GM19468 (cell line): ENCODE measurements around the gene PRRT1B.
"Not testable (repeated sequence)": the region's sequence is repeated elsewhere in the genome, so short reads cannot be mapped to it uniquely, and the experiment has no call there.

Experiments used
- ATAC-seq: cut with Tn5 transposase; IDR thresholded peaks from one replicate; pipeline ENCODE4 v1.9.1; 2021; ENCODE audit warnings: mild to moderate bottlenecking, moderate library complexity, moderate number of reproducible peaks; ENCODE audit not compliant: unreplicated experiment; ENCODE audit errors: extremely low read depth

The PRRT1B gene

DNA sequence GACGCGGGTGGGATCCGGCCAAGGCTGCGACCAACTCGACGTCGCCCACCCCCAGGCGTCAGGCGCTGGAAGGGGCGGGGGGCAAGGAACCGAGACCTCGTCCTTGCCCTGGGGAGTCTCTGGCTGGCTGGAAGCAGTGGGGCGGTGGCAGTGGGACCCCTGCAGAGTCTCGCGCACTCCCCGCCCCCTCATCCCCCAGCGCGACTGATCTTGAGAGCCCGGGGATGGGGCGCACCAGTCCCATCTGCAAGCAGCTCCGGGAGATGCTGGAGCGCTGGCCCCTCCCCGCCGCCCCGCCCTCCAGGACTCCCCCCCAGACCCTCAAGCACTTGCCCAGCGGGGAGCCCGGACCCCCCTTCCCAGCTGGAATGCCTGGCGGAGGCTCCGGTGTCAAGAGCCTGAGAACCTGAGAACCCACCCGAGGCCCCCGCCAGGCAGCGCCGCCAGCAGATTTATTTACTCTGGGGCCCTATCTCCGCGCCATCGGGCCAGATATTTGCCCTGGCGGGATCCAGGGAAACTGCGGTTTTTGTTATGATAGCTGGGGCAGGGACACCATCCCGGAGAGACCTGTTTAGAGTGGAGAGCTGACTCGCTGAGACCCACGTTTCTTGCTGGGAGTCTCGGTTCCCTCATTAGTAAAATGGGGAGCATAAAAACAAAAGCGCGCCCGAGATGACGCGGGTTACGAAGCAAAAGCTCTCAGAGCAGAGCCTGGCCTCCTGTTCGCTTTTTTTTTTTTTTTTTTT is 1.2 kb downstream of the PRRT1B start:
- no peak for ATAC-seq

DNA sequence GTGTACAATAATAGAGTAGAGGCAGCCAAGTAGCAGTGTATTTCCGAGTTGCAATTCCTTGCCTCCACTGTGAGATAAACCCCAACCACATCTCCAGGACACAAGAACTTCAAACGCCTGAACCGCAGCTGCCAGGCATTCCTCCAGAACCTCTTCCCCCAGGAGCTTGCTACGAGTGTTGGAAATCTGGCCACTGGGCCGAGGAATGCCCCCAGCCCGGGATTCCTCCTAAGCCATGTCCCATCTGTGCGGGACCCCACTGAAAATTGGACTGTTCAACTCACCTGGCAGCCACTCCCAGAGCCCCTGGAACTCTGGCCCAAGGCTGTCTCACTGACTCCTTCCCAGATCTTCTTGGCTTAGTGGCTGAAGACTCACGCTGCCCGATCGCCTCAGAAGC is 3.9 kb downstream of the PRRT1B start:
- not testable (repeated sequence) for ATAC-seq

DNA sequence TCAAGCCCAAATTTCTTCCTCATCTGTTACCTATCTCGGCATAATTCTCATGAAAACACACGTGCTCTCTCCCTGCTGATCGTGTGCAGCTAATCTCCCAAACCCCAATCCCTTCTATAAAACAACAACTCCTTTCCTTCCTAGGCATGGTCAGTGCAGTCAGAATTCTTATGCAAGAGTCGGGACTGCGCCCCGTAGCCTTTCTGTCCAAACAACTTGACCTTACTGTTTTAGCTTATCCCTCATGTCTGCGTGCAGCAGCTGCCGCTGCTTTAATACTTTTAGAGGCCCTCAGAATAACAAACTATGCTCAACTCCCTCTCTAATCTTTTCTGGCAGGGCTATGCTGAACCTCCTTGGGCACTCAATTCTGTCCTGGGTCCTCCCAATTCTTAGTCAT is 5.1 kb downstream of the PRRT1B start:
- ATAC-seq, result not testable (repeated sequence)

DNA sequence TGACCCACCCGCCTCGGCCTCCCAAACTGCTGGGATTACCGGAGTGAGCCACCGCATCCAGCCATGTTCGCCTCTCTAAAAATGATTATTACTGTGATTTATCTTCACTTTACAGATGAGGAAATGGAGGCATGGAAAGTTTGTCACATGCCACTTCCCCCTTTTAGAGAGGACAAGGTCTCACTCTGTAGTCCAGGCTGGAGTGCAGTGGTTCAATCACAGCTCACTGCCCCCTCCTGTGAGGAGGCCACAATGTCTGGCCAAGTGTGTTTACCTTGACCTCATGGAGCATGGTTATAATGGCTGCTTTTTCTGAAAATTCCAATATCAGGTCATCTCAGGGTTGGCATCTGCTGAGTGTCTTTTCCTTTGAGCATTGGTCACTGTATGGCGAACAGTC is 6.7 kb downstream of the PRRT1B start:
- no peak for ATAC-seq

DNA sequence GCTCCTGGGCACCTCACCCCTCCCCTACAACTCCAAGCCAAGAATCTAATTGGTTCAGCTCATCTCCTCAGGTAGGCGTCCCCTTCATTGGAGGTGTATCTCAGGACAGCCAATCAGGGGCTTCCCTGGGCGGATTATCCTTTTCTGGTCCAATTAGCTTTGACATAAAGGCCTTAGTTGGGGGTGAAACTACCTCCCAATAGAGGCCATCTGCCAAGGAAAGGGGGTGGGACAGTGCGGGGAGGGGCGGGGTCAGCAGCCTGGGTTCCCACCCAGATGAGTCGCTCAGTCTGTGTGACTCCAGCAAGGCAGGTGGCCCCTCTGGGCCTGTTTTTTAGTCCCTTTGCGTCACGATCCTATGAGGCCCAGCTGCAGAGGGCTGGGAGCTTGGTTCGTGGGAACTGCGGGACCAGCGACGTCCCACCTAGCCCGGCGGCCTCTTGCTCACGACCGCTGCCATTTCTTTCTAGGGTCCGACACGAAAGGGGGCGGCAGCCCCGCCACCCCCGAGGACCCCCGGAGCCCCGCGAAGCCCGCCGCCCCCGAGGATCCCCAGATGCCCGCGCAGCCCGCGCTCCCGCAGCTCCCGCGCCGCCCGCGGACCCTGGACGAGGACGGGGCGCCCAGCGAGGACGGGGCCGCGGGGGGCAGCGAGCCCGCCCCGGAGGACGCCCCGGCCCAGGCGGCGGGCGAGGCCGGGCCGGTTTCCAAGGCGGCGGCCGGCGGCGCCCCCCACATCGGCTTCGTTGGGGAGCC is 8.9 kb downstream of the PRRT1B start:
- ATAC-seq, result no peak

DNA sequence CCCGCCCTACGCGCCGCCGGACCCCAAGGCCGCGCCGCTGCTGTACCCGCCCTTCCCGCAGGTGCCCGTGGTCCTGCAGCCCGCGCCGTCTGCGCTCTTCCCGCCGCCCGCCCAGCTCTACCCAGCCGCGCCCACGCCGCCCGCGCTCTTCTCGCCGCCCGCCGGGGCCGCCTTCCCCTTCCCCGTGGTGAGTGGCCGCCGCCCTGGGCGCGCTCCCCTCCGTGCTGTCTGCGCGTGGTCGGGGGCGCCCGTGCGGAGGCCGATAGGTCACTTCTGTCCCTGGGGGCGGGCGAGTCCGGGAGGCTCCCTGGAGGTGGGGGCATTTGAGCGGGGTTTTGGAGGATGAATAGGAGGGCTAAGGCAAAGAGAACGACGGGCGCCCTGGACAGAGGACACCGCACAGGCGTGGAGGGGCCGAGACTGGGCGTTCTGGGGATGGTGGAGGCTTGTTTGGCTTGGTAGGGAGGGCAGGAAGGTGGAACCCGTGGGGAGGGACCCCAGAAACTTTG is 9.6 kb downstream of the PRRT1B start:
- ATAC-seq, result no peak

DNA sequence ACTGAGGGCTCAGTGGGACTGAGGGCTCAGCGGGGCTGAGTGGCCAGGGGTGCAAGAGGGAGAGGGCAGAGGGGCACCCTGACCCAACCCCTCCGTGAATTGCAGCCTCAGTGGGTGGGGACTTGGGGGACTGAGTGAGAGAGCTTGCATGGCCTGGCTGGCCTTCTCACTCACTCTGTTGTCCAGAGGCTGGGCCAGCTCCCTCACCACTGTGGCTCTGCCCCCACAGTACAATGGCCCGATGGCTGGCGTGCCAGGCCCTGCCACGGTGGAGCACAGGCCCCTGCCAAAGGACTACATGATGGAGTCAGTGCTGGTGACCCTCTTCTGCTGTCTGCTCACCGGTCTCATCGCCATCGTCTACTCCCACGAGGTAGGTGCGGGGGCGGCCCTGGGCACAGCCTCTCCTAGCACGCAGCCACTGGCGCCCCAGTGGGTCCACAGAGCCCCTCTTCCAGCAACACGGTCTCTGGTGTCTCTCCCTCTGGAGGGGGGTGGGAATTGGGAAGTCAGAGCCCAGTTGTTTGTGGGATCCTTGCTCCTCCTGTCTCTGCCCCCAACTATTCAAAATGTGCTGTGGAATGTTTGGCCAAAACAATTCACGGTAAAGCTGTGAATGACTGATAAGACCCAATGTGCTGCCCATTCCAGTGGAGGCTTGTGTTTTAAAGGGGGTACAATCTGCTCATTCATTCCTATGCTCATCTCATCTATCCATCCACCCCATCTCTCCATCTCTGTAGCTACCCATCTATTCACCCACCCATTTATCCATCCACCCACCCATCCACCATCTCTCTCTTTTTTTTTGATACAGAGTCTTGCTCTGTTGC is 10.7 kb downstream of the PRRT1B start:
- ATAC-seq, result no peak

DNA sequence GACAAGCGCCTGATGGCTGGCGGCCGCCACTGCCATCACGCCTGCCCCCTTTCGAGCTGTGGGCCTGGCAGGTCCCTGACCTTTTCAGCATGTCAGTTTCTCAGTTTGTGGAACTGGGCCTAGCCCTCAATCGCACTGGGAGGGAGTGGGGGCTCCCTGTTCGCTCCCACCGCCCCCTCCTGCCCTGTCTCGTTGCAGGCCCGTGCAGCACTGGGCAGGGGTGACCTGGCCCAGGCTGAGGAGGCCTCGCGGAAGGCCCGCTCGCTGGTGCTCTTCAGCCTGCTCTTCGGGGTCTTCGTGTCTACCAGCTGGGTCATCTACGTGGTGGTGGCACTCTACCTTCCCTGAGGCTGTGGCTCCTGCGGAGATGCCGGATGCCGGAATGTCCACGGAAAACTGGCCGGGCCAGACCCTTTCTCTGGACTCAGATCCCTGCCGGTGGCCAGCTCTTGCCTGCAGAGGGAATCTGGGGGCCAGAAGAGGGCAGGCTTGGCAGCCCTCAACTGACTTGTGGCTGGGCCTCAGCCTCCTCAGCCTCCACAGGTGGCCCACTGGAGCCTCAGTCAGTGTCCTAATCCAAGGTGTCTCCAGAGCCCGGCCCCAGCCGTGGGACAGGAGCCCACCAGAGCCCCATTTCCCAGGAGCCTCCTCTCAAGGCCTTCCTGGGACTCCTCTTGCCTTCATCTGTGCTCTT is 12.7 kb downstream of the PRRT1B start:
- no peak for ATAC-seq

DNA sequence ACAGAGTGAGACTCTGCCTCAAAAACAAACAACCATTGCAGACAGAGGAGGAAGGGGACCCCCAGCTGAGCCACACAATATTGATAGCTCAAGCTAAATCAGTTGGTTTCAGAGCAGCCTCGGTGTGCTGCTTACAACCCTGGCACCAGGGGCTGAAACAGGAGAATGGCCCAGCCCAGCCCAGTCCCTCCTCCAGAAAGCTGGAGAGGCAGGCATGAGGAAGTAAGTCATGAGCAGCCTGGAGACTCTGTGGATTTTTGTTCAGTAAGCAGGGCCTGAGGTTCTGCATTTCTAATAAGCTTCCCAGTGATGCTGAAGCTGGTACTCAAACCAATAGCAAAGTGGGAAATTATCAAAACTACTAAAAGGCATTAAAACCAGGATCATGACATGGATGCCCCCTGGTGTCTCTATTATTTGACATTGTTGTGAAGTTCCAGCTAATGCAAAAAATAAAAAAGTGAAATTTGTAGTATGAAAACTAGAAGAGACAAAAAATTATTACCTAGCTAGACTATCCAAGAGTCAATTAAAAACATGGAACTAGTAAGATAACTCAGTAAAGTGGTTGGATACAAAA is 14.2 kb downstream of the PRRT1B start:
- no peak for ATAC-seq

DNA sequence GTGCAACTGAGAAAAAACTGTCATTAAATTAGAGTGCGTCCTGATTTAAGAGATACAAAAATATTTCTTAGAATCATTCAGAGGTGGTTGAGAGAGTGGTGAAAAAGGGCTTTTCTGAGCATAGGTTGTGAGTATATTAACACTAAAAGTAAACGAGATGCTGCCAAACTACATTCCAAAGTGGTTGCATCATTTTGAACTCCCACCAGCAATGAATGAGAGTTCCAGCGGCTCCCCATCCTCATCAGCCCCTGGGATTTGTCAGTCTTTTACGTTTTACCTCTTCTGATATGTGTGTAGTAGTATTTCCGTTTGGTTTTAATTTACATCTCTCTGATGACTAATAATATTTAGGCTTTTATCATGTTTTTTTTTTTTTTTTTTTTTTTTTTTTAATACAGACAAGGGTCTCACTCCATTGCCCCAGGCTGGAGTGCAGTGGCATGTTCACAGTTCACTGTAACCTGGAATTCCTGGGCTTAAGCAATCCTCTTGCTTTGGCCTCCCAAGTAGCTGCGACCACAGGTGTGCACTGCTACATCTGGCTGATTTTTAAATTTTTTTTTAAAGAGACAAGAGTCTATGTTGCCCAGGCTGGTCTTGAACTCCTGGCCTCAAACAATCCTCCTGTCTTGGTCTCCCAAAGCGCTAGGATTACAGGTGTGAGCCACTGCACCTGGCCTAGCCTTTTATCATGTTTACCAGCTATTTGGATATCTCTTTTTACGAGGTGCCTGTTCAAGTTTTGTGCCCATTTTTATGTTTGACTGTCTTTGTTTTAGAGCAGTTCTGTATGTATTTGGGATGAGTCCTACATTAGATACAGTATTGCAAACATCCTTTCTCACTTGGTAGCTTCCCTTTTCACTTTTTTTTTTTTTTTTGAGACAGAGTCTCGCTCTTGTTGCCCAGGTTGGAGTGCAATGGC is 17.0 kb downstream of the PRRT1B start:
- no peak for ATAC-seq

DNA sequence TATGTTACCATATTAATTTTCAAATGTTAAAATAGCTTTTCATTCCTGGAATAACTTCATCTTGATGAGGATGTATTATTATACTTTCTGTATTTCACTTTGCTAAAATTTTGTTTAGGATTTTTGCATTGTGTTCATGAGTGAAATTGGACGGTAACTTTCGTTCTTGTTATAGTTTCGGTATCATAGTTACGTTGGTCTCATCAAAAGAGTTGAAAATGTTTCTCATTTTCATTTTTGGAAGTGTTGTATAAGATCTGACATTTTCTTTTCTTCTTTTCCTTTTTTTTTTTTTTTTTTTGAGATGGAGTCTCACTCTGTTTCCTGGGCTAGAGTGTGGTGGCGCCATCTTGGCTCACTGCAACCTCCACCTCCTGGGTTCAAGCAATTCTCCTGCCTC is 20.0 kb downstream of the PRRT1B start:
- no peak for ATAC-seq

DNA sequence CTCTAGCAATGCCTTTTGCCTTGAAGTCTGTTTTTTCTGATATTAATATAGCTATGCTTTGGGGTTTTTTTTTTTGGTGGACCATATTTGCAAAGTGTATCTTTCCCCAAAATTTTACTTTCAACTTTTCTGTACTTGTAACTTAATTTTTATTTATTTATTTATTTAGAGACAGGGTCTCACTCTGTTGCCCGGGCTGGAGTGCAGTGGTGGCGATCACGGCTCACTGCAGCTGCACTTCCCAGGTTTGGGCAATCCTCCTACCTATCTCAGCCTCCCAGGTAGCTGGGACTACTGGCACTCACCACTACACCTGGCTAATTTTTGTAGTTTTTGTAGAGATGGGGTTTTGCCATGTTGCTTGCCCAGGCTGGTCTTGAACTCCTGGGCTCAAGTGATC is 20.8 kb downstream of the PRRT1B start:
- no peak for ATAC-seq

DNA sequence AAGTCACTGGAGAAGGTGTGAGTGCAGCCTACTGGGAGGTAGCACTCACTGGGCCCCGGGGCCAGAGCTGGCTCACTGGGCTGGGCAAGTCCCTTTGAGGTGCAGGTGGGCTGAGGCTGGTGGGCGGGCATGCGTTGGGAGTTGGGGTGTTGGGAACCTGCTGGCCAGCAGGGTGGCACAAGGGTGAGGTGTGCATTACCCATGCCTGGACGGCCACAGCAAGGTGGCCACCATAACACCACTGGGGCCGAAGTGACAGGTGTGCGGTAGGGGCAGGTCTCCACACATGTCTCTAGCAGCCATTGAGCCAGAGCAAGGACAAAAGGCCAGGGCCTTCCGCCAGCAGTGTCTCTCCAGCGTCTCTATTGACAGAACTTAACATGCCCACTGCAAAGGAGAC is 22.6 kb downstream of the PRRT1B start:
- no peak for ATAC-seq

DNA sequence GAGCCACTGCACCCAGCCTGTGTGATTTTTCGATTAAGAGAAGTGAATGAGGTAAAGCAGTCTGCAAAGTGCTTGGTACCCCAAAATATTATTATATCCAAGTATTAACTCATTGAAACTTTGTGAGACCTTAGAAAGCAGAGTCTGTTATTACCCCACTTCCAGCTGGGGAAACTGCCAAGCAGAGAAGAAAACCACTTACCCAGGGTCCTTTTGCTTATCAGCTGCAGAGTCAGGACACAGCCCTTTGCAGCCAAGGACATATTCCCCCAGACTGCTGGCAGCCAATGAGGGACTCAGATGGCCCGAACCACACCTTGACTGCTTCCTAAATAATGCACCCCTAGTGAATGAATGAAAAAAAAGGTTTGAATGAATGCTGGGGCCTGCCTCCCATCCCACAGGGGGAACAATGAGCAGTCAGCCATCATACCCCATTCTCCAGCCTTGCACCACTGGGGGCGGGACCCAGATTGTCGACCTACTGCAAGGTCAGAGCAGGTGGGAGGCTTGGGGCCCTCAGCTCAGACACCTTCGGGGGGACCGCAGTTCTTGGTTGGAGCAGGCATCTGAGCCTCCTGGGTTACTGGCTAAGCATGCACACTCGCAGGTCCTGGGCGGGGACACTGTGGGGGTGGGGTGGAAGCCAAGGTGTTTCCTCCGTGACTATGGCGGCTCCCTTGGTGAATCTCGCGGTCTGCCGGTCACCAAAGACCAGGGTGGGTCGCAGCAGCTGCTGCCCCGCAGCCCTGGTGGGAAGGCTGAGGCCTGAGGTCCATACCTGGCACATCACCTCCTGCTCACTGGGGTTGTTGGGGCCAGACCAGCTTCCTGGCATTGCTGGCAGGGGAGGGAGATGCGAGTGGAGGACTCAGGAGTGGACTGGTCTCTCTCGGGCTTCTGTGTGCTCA is 29.7 kb downstream of the PRRT1B start:
- ATAC-seq, result no peak

DNA sequence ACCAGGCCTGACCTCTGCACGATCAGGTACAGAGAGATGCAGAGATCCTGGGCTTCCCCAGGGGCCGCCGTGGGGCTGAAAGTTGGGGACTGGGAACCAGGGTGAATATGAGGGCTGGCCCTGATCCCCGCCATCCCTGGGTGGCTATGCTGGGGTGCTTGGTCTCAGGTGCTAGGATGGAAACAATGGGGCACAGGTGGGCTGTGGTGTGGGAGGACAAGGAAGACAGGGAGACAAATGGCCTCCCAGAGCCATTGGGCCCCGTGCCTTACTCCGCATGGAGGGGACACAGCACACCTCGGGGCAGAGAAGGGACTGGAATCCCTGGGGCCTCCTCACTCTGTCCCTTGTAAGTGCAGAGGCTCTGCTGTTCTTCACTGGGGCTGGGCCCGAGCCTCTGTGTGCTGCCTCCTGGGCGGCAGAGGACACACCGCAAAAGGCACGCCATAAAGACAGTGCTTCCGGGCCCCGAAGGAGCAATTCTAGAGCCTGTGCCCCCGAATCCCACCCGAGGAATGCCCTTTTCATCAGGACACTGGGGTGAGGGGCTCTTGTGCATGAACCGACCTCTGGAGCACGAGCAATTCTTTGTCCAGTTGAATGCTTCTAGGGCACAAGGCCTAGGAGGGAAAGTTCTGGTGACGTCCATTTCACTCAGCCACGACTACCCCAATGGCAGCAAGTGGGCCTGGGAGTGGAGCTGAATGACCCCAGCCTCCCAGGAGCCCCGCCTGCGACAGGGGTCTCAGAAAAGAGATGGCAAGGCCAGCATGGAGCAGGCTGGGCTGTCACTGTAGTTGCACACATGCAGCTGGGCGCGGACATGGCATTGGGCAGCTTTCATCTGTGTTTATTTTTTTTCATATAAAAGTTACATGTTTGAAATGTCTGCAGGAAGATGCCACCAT is 30.9 kb downstream of the PRRT1B start:
- no peak for ATAC-seq
